Measurements from ENCODE around the gene EFCAB10.
"Not testable (repeated sequence)": the region's sequence is repeated elsewhere in the genome, so short reads cannot be mapped to it uniquely, and the experiment has no call there.

Gene EFCAB10, protein sequence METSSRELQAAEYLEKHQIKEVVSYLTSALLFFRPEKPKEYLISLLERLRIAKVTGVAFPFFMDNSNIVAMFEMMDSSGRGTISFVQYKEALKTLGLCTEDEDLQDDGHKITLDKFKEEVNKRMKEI

DNA sequence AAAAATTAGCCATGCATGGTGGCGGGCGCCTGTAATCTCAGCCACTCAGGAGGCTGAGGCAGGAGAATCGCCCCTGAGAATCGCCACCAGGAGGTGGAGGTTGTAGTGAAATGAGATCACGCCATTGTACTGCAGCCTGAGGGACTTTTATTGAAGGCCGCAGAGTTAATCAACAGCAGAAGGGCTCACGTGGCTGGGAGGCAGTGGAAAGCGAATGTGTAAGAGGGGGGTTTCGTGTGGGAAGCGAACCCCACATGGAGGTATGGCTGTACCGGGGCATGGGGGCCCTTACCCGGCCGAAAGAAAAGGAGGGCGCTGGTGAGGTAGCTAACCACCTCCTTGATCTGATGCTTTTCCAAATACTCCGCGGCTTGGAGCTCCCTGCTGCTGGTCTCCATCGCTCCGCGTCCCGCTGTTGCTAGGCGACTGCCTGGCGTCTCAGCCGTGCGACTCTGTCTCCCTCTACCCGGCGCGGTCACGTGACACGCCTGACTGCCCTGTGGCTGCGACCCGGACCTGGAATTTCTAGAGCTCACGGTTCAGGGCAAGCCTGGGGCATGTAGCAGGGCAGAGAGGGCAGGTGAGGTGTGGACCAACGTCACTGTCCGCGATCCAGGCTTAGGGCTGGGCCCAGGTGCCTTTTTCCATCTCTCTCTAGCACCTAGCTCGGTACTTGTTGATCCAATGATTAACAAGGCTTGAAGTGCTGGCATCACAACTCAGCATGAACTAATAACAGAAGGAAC lies at the start of gene EFCAB10:
Gene EFCAB10 (minus strand): TSS at position 428 of the 746 bp plus-strand sequence. CDS start 30 bp downstream, at position 398.
- DNase-seq = peak; percentile 69

DNA sequence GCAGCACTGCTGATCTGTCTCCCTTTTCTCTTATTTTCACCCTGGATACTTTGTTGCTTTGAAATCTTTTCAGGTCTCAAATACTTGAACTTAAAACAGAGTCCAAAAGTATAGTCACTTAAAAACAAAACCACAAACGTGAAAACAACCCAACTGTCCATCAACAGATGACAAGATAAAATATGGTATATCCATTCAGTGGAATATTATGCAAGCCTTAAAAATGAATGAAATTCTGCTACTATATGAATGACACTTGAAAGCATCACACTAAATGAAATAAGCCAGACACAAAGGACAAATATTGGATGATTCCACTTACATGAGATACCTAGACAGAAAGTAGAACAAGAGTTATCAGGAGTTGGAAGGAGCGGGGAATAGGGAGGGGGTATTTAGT lies 44.7 kb upstream of the EFCAB10 start:
- no peak for DNase-seq

DNA sequence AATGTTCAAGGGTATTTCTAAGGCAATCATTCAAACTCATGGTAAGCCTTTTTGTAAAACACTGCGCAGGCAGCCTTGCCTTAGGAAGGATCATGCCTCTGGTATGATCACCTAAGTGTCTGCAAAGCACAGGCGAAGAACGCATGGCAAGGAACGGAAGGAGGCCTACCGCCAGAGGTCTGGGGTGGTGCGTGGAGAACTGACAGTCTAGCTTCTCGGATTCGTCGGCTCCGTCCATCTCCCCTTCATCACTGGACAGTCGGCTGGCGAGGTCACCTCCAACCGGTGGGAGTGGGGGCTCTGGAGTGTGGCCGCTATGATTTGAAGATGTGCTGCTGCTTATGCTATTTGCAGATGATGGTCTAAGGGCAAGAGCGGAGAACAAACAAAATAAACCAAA lies 42.6 kb upstream of the EFCAB10 start:
- no peak for DNase-seq

DNA sequence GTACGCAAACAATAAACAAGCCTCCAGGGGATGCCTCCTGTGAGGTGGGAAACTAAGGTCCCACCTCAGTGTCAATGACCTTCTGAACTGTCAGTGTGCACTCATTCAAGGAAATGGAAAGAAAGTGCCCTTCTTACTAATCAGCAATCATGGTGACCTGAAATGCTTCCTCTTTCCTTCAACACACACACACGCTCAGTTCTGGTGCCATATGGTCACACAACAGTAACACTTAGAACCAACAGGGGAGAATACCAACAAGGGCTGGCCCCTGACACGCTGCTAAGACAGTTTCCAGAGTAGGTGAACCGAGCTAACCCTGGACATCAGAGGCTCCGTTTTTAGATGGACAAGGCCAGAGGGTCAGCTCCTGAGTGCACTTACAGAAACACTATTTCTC lies 42.1 kb upstream of the EFCAB10 start:
- no peak for DNase-seq

DNA sequence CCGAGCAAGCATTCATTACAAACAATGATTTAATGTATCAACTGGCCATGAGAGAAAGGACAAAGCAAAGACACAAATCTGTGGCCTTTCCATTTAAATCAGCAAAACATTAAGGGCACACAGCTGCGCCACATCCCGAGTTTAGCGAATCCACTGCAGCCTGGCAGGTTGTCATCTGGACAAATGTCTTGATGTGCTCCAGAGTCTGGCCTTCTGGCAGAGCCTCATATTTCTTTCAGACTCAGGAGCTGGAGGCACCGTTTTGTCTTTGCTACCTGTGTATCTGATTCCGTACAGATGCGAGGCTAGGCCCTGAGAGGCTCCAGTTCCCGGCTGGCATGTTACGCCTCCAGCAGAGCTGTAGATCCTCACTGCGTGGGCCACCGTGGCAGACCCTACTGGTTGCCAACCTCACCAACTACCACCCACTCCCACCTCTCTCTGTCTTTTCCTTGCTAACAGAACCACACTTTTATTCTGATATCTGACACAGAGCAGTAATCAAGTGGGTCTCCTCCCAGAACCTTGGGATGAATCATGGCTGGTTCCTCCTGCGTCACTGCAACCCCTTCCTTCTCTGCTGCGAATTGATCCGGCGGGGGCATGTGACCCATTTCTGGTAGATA lies 40.9 kb upstream of the EFCAB10 start:
- DNase-seq = no peak

DNA sequence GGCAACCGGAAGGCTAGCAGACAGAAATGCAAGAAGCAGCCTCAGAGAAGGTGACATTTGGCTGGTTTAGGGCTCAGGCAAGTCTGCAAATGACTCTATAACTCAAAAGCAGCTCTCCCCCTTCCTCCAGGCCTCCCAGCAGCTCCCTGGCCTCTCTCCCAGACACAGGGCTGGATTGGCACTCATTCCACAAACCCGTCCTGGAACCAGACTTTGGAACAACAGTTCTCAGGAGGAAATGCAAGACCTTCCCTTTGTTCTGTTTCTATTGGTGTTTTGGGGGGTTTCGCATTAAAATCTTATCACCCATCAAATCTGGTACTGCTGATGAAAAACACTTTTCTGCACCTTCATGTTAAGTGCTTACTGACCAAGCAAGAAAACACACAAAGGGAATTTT lies 40.3 kb upstream of the EFCAB10 start:
- no peak for DNase-seq

DNA sequence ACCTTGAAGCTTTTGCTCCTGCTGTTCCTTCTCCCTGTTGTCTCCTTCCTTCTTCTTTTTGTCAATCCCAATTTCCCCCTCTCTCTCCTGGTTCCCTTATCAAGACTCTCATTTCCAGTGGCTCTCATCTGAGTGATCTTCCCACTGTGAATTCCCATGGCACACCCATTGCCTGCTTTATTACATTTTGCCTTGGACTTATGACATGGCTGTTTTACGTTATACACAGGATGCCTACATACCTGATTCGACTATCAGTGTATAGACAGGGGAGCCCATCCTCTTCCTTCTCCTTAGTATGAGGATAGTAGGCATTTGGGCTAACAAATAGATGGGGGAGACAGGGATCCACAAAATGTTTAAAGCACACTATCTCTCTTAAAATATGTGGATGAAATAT lies 39.9 kb upstream of the EFCAB10 start:
- no peak for DNase-seq

DNA sequence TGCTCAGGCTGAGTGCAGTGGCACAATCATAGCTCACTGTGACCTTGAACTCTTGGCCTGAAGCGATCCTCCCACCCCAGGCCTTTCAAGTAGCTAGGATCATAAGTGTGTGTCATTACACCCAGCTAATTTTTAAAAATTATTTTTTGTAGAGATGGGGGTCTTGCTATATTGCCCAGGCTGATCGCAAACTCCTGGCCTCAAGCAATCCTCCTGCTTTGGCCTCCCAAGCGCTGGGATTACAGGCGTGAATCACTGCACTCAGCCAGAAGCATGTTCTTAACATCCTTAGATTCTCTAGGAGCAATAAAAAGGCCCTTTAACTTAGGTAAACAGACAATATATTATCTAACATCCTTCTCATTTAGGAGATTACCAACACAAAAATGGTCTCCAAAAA lies 38.3 kb upstream of the EFCAB10 start:
- DNase-seq = no peak

DNA sequence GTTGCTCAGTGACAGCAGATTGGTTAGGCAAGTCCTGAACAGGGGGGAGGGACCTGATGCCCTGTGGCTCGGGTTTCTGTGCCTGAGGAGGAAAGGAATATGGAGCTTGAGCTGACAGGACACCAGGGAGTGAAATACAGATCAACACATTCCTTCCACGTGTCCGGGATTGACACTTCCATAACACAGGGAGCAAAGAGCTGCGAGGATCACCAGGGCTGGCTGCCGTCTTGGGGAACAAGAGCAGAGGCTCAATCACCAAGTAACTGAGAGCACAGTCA lies 36.7 kb upstream of the EFCAB10 start:
- DNase-seq = no peak

DNA sequence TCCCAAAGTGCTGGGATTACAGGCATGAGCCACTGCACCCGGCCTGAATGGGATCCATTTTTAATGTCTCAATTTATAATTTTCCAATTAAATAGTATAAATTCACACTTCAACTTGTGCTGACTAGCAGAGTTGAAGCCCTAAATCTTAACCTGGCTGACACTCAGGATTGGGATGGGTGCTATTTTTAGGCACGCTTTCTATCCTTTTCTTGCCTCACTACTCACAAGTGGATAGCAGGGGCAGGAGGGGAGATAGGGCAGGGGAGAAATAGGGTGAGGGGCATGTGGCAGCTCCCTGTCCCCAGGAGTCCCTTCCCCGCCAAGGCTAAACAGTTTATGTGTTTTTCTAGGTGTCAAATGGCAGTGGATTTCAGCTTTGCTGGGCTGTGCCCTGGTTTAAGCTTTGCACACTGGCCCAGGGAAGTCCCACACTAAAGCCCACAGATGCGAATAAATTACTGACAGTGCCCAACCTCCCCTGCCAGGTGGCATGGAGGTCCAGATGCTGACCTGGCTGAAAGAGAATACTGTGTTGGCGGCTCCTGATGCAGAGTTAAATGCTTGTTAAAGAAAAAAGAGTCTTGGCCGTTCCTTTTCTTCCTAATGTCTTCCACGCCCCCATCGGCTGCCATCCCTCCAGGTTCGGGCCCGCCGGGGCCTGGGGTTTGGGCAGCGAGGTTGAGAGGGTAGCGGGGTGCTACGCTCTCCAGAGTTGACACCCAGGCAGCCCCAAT lies 36.2 kb upstream of the EFCAB10 start:
- DNase-seq = no peak

DNA sequence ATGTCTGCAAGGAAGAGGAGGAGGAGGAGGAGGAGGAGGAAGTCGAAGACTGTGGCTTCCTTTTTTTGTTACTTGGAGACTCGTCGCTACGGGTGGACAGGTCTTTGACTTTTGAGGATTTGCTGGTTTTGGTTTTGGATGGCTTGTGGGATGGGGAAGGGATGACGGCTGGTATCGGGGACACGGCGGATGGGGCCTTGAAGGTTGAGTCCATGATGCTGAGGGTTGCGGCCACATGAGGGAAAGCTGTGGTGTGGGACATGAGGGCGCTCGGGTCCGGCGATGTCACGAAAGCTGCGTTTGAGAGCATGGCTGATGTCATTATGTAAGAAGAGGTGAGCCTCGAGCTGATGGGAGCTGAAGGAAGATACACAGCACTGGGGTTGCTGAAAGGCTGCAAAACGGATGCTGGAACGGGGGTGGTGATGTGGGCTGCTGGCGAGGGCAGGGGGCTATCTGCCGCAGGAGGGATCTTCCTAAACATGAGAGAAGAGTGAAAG lies 33.1 kb upstream of the EFCAB10 start:
- no peak for DNase-seq

DNA sequence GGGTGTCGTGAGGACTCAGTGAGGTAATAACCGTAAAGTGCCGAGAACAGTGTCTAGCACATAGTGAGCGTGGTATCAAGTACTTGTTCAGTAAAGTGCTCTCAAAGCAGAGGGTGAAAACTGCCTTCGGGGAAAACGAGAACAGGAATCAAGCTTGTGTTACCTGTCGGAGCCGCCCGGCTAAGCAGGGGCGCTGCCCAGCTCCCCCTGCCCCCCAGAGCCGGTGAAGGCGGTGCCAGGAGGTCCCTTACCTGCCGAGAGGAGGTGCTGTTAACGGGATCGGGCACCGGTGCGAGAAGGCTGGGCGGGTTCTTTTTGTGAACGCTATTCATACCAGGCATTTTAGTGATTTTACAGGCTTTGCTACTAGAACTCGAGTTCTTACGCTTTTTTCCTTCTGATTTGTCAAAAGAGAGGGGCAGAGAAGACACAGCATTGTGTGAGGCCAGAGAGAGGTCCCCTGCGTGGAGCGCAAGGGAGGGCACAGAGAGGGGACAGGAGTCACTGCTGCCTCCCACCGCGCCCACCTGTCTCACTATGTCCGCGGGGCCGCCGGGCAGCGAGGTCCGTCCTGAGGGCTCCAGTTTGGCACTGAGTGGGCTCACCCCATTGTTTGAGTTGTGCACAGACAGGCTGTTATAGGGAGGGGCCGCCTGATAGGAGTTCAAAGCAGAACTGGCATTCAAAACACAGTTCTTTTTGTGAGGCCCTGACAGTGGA lies 32.5 kb upstream of the EFCAB10 start:
- no peak for DNase-seq

DNA sequence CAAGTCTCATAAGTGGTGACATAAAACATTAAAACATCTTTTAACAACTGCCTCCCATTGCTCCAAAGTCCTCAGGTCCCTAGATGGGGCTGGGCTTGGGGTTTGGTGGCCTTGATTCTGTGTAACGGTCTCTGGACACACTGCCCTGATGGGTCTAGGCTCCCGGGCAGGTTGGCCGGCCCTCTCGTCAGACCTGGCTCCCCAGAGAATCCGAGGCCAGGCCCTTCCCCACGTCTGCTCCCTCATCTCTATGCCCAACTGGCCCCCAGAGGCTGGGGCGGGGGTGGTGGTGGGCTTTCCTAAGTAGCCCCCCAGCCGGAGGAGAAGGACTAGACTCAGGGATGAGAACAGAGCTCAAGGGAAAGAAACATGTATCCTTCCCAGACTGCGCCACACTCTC lies 31.5 kb upstream of the EFCAB10 start:
- DNase-seq = no peak

DNA sequence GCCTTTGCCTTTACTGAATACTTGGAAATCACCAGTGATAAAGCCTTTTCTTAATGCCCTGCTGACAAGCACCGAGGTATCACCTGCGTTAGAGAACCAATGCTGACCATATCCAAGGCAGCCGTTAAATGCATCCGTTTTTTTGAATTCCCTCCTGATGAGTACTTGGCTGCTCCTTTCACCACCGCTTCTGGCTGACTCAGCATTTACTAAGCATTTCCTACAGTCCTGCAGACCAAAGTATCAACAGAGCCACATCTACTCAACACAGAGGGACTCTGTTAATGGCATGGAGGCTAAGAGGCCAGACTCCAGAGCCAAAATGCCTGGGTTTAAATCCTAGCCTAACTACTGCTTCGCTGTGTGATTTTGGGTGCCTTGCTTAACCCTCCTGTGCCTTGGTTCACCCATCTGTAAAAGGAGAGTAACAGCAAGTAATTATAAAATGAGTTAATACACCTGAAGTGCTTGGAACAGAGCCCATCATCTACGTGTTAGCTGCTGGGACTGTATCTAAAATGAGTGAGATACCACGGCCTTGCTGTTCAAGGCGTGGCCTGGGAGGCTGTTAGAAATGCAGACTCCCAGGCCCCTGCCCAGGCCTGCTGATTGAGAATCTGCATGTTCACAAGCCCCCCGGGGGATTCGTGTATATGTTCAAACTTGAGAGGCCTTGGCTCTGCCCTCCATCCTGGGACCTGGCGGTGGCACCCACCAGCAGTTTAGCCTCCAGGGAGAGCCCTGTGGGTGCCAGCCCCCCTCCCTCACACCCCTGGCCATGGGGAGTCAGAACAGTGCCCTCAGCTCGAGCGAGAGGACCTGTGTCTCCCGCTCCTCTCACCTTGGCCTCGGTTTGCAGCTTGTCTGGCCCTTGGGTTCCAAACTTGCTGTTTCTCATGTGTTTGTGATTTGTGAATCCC lies 30.8 kb upstream of the EFCAB10 start:
- no peak for DNase-seq

DNA sequence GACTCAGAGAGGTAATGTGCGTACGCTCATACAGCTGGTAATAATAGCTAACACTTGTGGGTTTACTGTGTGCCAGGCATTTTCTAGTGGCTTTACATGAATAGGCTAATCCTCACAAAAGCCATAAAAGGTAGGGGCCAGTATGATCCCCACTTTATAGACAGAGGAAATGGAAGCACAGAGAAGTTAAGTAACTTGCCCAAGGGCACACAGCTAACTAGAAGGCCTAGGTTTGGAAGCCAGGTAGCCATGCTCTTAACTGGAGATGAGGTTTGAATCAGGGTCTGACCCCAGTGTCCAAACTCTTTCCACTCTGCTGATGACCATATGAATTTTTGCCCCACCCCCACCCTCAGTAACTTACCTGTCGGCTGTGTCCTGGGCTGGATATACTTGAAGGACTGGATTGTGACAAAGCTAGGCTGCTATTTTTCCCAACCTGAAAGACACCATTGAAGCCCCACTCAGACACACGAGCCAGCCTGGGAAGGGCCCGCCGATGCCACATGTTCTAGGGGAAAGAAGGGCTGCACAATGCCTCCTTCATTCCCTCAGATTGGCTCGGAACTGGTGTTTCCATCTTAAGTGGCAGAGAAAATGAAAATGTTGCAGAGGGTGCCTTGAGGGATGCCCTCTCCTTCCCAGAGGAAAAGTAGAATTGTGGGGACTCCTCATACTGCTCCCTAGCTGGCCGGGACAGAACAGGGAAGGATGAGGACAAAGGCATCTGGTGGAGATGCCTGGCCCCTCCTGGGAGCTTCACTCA lies 29.1 kb upstream of the EFCAB10 start:
- no peak for DNase-seq

DNA sequence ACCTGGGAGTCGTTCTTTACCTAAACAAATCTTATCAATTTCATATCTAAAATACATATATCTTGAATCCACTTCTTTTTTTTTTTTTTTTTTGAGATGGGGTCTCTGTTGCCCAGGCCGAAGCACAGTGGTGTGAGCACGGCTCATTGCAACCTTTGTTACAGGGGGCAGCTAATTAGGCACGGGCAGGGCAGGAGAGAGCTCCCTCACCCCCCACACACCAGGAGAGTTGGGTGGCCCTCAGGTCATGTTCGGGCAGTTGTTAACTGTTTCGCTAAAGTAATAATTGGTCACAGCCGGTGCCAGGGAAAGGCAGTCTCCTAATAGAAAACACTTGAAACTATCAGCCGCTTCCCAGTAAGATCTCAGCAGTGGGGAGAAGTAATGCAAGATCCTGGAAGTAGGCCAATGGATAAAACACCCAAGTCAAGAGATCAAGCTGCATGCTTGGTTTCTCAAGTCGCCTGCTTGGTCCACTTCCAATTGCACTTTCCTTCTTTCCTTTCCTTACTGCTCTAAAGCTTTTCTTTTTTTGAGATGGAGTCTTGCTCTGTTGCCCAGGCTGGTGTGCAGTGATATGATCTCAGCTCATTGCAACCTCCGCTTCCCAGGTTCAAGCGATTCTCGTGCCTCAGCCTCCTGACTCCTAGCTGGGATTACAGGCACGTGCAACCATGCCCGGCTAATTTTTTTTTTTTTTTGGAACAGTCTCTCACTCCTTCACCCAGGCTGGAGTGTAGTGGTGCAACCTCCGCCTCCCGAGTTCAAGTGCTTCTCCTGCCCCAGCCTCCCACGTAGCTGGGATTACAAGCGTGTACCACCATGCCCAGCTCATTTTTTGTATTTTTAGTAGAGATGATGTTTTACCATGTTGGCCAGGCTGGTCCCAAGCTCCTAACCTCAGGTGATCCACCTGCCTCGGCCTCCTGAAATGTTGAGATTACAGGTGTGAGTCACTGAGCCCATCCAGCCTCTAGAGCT lies 21.3 kb upstream of the EFCAB10 start:
- peak; percentile 14 for DNase-seq

DNA sequence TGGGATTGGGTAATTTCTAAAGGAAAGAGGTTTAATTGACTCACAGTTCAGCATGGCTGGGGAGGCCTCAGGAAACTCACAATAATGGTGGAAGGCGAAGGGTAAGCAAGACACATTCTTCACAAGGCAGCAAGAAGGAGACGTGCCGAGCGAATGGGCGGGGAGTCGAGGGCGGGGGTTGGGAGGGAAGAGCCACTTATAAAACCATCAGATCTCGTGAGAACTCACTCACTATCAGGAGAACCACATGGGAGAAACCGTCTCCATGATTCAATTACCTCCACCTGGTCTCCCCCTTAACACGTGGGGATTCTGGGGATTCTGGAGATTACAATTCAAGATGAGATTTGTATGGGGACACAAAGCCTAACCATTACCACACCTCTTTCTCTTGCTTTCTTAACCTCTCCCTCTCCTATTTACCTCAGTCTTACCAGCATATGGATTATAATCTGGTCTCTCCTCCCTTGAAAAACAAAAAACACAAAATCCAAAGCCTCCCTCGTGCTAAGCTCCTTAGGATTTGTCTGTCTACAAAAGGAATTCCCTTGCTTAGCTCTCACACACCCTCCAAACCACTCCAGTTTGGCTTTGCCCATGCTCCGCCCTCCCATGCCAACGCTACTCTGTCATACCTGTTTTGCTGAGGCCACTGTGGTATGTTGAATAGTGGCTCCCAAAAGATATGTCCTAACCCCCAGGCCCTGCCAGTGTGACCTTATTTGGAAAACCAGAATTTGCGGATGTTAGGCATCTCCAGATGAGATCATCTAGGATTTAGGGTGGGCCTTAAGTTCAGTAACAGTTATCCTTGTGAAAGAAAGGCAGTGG lies 19.6 kb upstream of the EFCAB10 start:
- DNase-seq = peak; percentile 44

DNA sequence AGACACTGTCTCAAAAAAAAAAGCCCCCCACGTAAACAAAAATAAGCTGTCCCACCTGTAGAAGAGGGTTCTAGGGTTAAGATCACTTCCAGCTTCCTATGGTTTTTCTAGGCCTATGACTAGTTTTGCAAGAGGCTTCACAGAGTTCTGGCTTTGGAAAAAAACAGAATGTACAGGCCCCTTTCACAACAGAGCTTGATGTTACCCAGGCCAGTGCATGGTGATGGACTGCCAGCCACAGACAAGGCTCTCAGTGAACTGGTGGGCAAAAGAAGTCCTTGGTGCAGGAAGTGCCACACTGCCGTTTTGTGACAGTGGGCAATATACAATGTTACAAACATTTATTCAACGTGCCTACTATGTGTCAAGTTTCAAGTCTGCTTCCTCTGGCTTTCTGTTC lies 18.3 kb upstream of the EFCAB10 start:
- DNase-seq = no peak

DNA sequence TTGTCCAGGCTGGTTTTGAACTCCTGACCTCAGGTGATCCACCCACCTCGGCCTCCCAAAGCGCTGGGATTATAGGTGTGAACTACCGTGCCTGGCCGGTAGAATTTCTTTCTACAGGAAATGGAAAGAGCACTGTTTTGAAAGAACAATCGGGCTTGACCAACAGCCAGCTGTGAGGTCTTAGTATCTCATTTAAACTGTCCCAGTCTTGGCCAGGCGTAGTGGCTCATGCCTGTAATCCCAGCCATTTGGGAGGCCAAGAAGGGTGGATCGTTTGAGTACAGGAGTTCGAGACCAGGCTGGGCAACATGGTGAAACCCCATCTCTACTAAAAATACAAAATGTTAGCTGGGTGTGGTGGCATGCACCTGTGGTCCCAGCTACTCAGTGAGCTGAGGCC lies 17.8 kb upstream of the EFCAB10 start:
- not testable (repeated sequence) for DNase-seq
